CD4-positive, alpha-beta T cell treated with Interleukin-4 for 1 hour (primary cell): Measurements from ENCODE around the gene ZDHHC14.
"Not testable (repeated sequence)": the region's sequence is repeated elsewhere in the genome, so short reads cannot be mapped to it uniquely, and the experiment has no call there.

Experiments
- DNase-seq, 2 donors: peaks; one replicate each; pipeline ENCODE4 v3.0.0-alpha.2; 2020 to 2022

Gene ZDHHC14

GRCh38 chr6:157708239-157708638, 327.2 kb downstream of the ZDHHC14 start:
- DNase-seq = no peak

- DNase-seq = no peak
Measured at GRCh38 chr6:157708933-157709332, 327.9 kb downstream of the ZDHHC14 start.

- no peak for DNase-seq
Measured at GRCh38 chr6:157709555-157709954, 328.6 kb downstream of the ZDHHC14 start.

- DNase-seq = no peak
Measured at GRCh38 chr6:157710604-157711003, 329.6 kb downstream of the ZDHHC14 start.

DNA sequence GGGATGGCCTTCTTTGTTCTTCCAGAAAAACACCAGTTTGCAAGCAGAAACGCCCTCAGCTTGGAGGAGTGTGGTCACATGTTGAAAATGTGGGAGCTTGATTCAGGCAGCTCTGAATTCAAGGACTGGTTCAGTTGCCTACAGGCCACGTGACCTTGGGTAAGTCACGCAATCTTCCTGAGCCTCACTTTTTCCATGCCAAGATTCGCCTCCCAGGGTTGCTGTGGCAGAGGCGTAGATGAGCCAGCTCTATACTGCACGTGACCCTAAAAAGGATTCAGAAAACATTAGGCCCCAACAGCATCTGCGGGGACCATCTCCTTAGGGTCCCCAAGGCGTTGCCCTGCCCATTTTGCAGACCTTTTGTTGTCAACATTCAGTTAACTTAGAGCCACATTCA, 330.1 kb downstream of the ZDHHC14 start:
- DNase-seq = no peak

DNA sequence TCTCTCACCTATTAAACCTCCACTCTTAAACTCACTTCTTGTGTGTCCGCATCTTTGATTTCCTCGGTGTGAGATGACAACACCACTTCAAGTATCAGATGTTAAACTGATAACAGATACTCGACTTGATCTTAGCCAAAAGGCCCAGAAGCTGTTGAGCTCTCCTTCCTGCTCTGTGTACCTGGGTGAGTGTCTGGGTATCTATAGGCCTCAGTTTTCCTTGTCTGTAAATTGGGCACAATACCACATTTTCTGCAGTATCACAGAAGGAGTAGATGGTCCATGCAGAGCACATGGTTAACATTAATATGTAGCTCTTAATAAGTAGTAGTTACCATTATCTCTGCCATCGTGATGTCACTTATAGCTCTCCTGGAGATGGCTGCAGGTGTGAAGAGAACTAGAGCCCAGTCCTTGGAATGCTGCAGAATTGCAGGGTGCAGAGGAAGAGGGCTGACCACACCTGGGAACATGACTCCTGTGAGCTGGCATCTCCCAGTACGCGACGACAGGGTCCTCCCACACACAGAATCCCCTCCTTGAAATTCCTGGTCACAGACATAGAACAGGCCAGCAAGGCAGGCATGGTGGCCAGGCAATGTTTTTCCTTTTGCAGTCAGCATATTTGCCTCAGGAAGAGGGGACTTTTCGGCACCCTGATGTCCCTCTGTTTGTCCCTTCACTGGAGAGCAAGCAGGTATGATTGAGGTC, 331.8 kb downstream of the ZDHHC14 start:
- no peak for DNase-seq

GRCh38 chr6:157713451-157714152, 332.6 kb downstream of the ZDHHC14 start:
- DNase-seq = no peak

GRCh38 chr6:157714153-157714490, 333.1 kb downstream of the ZDHHC14 start:
- DNase-seq = no peak

DNA sequence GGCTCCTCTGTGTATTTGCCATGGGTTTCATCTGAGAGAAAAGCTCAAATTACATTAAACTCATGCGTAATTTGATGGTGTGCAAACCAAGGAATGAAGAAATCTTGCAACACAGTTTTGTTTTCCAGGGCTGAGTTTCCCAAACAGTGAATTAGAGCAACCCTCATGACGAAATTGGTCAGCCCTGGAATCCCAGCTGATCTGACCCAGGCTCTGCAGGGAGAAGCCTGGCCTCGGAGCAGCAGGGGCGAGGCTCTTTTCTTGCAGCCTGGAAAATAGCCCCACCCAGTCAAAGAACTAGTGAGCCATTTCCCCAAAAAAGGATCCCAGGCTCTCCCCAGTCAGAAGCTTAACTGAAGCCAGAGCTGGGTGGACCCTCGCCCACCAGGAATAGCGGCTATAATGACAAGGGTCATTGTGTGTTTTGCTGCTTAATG, 334.8 kb downstream of the ZDHHC14 start:
- DNase-seq = no peak

GRCh38 chr6:157716251-157716995, 335.4 kb downstream of the ZDHHC14 start:
- DNase-seq = no peak

- no peak for DNase-seq
Measured at GRCh38 chr6:157717340-157717748, 336.4 kb downstream of the ZDHHC14 start.

- DNase-seq = no peak
Measured at GRCh38 chr6:157718503-157719187, 337.7 kb downstream of the ZDHHC14 start.

DNA sequence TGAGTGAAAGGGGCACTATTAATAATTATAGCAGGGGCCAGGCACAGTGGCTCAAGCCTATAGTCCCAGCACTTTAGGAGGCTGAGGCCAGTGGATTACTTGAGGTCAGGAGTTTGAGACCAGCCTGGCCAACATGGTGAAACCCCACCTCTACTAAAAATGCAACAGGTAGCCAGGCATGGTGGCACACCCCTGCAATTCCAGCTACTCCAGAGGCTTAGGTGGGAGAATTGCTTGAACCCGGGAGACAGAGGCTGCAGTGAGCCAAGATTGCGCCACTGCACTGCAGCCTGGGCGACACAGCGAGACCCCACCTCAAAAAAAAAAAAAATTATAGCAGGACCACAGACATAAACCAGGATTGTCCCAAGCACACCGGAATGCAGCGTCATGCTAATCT, 340.0 kb downstream of the ZDHHC14 start:
- DNase-seq = not testable (repeated sequence)

- no peak for DNase-seq
Measured at GRCh38 chr6:157721426-157721825, 340.4 kb downstream of the ZDHHC14 start.

DNA sequence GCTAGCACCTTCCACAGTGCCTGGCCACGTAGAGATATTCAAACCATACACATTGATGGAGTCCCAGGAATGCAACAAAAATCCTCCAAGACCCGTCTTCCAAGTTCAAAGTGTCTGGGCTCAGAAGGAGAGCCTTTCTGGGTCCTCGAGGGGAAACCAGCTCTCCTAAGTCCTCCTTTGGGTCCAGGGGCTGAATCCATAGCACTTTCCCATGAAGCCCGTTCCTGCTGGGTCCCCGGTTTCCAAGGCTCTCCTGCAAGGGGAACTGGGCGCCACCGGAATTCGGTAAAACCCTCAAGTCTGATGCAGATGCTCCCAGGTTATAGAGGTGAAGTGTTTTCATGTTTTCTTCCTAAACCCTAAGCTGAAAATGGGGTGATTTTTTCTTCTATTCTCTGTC, 340.8 kb downstream of the ZDHHC14 start:
- DNase-seq = no peak

DNA sequence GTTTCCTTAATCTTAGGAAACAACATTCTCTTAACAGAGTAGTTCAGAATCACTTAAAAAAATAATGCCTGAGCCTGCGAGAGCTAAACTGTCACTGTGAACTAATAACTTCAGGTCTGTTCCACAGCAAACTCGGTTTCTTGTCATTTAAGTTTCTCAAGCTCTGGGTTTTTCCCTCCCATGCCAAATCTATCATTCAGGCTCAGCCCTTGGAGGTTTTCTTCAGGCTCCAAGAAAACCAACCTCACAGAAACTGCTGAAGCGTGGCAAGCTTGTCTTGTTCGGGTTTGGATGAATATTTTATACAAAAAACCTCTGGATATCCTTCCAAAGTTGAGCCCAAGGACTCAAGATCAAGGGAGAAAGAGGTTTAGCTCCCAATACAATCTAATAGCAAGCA, 342.4 kb downstream of the ZDHHC14 start:
- no peak for DNase-seq

GRCh38 chr6:157724138-157724820, 343.3 kb downstream of the ZDHHC14 start:
- DNase-seq = no peak

DNA sequence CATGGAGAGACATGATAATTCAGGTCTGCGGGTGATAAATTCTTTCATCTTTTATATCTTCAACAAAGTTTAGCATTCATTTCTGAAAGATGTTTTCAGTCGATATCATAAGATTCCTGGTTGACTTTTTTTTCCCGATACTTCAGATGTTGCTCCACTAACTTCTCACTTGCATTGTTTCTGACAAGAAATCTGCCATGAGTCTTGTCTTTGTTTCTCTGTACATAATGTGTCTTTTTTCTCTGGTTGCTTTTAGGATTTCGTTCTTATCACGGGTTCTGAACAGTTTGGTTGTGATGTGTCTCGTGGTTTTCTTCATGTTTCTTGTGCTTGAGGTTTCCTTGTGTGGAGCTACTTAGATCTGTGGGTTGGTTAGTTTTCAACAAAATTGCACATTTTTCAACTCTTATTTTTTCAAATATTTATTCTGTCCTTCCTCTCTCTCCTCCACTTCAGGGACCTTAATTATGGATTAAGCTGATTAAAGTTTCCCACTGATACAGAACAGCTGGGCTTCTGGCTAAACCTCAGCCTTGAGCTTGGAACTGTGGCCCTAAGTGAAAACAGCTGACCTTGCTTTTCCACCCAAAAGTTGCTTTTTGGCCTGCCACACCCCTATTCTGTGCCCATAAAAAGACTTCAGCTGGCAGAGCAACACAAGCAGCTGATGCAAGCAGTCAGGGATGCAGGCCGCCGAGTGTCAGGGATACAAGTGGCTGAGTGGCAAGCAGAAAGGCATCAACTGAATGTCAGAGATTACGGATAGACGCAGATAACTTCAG, 344.2 kb downstream of the ZDHHC14 start:
- DNase-seq = no peak

GRCh38 chr6:157725836-157726235, 344.8 kb downstream of the ZDHHC14 start:
- DNase-seq = no peak

DNA sequence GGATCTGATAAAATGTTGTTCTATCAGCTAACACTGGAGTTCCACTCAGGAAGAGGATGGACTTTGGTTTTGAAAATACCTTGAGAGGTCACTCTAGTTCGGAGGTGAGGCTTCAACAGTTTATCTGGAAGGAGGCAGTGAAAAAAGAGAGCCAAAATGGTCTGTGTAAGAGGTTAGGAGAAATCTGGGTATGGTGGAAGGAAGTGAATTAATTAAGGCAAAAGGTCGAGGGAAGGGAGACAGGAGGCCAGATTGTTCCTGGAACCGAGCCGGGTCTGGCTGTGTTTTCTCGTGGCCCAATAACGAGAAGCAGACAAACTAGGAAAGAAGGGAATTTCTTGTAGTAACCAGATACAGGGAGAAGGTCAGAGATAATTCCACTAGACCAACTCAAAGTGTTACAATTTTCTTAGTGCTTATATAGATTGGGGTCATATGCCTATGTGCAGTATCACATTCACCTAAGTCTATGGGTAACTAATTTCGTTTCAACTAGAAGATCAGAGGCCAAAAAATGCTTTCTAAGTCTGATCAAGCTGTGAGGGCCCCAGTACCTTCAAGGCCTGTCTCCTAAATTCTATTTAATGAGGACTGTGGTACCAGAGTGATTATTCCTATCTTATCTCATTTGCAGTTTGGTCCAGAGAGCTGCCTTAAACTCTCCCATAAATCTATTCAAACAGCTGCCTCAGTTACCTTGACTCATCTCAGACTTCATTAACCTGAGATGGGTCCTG, 346.1 kb downstream of the ZDHHC14 start:
- no peak for DNase-seq
